Colon (tissue), 2 donors: ENCODE data around the gene ITIH3.
"Not testable (repeated sequence)": the region's sequence is repeated elsewhere in the genome, so short reads cannot be mapped to it uniquely, and the experiment has no call there.

Experiments
- FAIRE-seq: peaks from 2 replicates; lab custom pipeline; 2012; peaks lifted over from hg19 to GRCh38; lab: Jason Lieb, UNC
- donor health status: control.
- donor health status: control.

ITIH3 gene

GRCh38 chr3:52794612-52795099 lies at the start of gene ITIH3:
ITIH3 (plus strand) TSS chr3:52794796; CDS start chr3:52794804, 8 bp downstream.
- FAIRE-seq: no peak

GRCh38 chr3:52752045-52752660 lies 42.4 kb upstream of the ITIH3 start:
- FAIRE-seq: no peak

- FAIRE-seq: no peak
Observed at GRCh38 chr3:52754373-52754772, 40.2 kb upstream of the ITIH3 start.

- FAIRE-seq: no peak
Observed at GRCh38 chr3:52756141-52756540, 38.5 kb upstream of the ITIH3 start.

GRCh38 chr3:52763466-52763865 lies 31.1 kb upstream of the ITIH3 start:
- FAIRE-seq: no peak

GRCh38 chr3:52769786-52770455 lies 24.7 kb upstream of the ITIH3 start:
- no peak for FAIRE-seq

- no peak for FAIRE-seq
Observed at GRCh38 chr3:52770496-52771333, 23.9 kb upstream of the ITIH3 start, which contains the start of gene NEK4. NEK4 (minus strand) TSS chr3:52770940; CDS start chr3:52770746, 194 bp downstream.

- FAIRE-seq: no peak
Observed at GRCh38 chr3:52771334-52771681, 23.3 kb upstream of the ITIH3 start.

- no peak for FAIRE-seq
Observed at GRCh38 chr3:52771702-52772101, 22.9 kb upstream of the ITIH3 start.

GRCh38 chr3:52773361-52774065 lies 21.1 kb upstream of the ITIH3 start:
- no peak for FAIRE-seq

GRCh38 chr3:52774066-52774713 lies 20.4 kb upstream of the ITIH3 start:
- no peak for FAIRE-seq

- no peak for FAIRE-seq
Observed at GRCh38 chr3:52774901-52775864, 19.4 kb upstream of the ITIH3 start.

GRCh38 chr3:52775877-52776276 lies 18.7 kb upstream of the ITIH3 start:
- no peak for FAIRE-seq

GRCh38 chr3:52776486-52776885 lies 18.1 kb upstream of the ITIH3 start:
- FAIRE-seq: not testable (repeated sequence)

- no peak for FAIRE-seq
Observed at GRCh38 chr3:52777127-52777958, 17.3 kb upstream of the ITIH3 start, which contains the start of gene ITIH1. ITIH1 (plus strand) TSS chr3:52777599; CDS start chr3:52777616, 17 bp downstream.

- no peak for FAIRE-seq
Observed at GRCh38 chr3:52777959-52778805, 16.4 kb upstream of the ITIH3 start.

GRCh38 chr3:52779011-52779836 lies 15.4 kb upstream of the ITIH3 start:
- FAIRE-seq: no peak
